GM19328 (cell line): ENCODE data around the gene ADAM11.
"Not testable (repeated sequence)": the region's sequence is repeated elsewhere in the genome, so short reads cannot be mapped to it uniquely, and the experiment has no call there.

Experiments used
- ATAC-seq: cut with Tn5 transposase; IDR thresholded peaks from one replicate; pipeline ENCODE4 v1.9.1; 2021; ENCODE audit warnings: mild to moderate bottlenecking, moderate library complexity; ENCODE audit not compliant: unreplicated experiment

The ADAM11 gene

DNA sequence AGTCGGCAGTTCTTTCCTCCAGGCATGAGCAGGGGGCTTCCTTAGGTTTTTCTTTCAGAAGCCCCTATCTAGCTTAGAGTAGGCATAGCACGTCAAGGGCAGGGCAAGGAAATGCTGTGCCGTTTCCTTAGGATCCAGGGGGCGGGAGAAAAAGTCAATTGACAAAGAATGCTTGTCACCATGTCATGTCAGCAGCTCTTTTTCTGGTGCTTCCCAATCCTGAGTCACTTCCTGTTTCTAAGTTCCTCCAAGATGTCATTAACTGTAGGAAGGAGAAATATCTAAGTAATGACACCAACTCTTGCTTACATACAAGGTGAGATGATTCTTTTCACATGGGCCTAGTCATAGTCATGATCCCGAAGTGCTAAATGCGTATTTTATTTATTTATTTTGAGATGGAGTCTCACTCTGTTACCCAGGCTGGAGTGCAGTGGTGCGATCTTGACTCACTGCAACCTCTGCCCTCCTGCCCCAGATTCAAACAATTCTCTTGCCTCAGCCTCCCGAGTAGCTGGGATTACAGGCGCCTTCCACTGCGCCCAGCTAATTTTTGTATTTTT is 36.1 kb downstream of the ADAM11 start:
- no peak for ATAC-seq

- ATAC-seq, result no peak
Observed at GRCh38 chr17:44795421-44795820, 36.6 kb downstream of the ADAM11 start.

- ATAC-seq, result no peak
Observed at GRCh38 chr17:44795928-44796327, 37.1 kb downstream of the ADAM11 start.

DNA sequence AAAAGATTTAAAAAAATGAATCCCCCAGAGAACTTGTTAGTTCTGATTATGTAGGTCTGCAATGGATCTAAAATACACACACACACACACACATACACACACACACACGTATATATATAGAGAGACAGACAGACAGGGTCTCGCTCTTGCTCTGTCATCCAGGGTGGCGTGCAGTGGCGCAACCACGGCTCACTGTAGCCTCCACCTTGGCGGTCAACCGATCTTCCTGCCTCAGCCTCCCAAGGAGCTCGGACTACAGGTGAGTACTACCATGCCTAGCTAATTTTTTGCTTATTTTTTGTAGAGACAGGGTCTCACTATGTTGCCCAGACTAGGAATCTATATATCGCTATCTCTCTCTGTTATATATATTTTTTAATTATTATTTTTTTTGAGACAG is 37.9 kb downstream of the ADAM11 start:
- no peak for ATAC-seq

GRCh38 chr17:44797802-44798201 is 39.0 kb downstream of the ADAM11 start:
- no peak for ATAC-seq

- ATAC-seq, result no peak
Observed at GRCh38 chr17:44798356-44798755, 39.6 kb downstream of the ADAM11 start.

GRCh38 chr17:44801880-44802279 is 43.1 kb downstream of the ADAM11 start:
- ATAC-seq, result no peak

DNA sequence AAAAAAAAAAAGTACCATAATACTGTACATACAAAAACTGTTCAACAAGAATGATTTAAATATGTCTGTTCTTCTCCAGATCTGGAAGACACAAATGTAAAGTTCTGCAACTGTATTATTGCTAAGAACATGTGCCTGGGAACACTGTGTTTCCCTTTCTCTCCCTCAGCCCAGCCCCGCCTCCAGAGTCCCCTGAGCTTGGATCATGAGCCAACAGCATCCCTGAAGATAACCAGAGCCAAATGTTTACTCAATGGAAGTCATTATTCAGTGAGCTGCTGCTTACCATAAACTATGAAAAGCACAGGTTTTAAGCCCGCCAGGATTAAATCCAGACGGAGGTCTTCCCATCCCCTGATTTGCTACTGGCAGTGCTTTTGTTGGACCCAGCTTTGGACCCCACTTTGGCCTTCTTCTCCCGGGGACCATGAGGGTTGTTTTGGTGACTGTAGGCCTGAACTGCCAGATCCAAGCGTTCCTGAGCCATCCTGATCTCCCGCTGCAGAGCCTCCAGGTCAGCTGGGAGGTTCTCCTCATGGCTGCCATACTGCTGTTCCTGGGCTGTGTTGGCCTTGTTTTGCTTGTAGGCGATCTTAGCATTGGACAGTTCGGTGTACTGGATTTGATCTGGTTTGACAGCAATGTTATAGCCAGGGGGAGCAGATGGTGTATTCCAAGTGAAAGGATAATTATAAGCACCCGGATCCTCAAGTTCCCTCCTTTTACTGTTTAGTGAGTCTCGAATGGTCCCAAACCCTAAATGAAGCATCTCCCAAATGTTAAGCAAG is 45.7 kb downstream of the ADAM11 start:
- ATAC-seq, result no peak

DNA sequence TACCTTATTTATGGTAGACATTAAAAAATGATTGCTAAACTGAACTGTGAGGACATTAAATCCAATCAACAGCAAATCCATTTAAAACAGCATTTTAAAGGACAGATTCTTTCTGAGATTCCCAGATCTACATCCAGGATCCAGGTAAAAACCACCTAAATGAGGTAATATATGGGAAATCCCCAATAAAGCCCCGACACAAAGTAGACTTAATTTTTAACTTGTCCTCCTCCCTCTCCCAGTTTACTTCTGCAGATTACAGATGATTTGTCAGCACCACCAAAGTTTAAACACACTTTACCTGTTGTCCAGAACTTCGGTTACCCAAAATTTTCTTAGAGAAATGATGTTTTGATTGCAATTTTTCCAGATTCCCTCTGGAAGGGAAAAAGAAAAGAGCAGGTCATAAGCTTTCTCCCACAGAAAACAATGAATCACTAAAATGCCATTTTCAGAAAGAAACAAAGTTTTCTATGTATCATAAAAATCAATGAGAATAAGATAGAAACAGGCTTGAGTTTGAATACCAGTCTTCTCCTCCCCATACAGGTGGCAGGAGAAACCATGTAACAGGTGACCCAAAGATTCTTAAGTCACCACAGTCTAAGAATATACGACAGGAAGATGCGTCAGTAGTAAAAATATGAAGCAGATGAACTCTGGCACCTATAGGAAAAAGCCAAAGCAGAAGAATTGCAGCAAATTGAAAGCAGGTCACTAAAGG is 48.5 kb downstream of the ADAM11 start:
- no peak for ATAC-seq

GRCh38 chr17:44807817-44808155 is 49.0 kb downstream of the ADAM11 start:
- ATAC-seq, result no peak

- no peak for ATAC-seq
Observed at GRCh38 chr17:44808156-44808555, 49.4 kb downstream of the ADAM11 start.

DNA sequence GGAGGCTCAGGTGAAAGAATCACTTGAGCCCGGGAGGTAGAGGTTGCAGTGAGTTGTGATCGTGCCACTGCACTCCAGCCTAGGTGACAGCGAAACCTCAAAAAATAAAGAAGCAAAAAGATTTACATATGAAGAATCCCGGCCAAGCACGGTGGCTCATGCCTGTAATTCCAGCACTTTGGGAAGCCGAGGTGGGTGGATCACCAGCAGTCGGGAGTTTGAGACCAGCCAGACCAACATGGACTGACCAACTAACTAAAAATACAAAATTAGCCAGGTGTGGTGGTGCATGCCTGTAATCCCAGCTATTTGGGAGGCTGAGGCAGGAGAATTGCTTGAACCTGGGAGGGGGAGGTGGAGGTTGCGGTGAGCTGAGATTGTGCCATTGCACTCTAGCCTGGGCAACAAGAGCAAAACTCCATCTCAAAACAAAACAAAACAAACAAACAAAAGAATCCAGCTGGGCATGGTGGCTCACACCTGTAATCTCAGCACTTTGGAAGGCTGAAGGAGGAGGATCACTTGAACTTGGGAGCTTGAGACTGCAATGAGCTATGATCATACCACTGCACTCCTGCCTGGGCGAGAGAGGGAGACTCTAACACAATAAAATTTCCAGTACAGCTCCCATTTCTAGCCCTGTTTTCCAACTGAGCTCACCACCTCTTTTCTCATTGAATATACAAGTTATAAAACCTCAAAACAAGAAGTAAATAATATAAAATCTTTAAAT is 50.0 kb downstream of the ADAM11 start:
- not testable (repeated sequence) for ATAC-seq

DNA sequence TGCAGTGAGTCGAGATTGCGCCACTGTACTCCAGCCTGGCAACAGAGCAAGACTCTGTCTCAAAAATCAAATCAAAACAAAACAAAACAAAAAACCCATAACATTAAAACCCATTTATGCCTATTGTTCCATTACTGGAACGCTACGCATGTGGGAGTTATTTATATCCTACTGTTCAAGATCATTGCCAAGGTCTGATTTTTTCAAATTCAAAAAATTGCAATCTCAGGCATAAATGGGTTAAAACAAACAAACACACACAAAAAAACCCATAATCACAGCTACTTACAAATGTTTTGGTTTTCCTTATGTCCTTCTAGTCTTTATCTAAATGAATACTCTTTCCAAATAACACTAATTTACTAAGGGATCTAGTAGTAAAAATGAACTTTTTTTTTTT is 53.5 kb downstream of the ADAM11 start:
- no peak for ATAC-seq

- ATAC-seq, result not testable (repeated sequence)
Observed at GRCh38 chr17:44818508-44818907, 59.7 kb downstream of the ADAM11 start.

GRCh38 chr17:44820631-44821212 is 61.9 kb downstream of the ADAM11 start:
- no peak for ATAC-seq

DNA sequence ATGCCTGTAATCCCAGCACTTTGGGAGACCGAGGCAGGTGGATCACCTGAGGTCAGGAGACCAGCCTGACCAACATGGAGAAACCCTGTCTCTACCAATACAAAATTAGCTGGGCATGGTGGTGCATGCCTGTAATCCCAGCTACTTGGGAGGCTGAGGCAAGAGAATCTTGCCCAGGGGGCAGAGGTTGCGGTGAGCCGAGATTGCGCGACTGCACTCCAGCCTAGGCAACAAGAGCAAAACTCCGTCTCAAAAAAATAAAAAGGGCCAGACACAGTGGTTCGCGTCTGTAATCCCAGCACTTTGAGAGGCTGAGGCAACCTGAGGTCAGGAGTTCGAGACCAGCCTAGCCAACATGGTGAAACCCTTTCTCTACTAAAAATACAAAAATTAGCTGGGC is 66.4 kb downstream of the ADAM11 start:
- ATAC-seq, result not testable (repeated sequence)

DNA sequence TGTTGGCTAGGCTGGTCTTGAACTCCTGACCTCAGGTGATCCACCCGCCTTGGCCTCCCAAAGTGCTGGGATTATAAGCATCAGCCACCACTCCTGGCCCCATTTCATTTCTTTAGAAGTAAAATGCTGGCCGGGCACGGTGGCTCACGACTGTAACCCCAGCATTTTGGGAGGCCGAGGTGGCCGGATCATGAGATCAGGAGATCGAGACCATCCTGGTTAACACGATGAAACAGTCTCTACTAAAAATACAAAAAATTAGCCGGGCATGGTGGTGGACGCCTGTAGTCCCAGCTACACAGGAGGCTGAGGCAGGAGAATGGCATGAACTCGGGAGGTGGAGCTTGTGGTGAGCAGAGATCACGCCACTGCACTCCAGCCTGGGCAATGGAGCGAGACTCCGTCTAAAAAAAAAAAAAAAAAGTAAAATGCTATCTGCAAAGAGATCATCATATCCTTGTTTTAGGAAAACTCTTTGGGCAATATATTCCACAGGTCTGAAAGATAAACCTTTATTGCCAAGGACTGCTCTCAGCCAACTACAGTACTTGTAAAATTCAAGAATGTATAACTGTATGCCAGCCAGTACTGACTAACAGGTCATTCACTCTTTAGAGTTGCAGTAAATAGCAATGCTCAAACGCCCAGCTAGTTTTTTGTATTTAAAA is 67.5 kb downstream of the ADAM11 start:
- ATAC-seq, result no peak

GRCh38 chr17:44827863-44828262 is 69.1 kb downstream of the ADAM11 start:
- ATAC-seq, result no peak

- no peak for ATAC-seq
Observed at GRCh38 chr17:44828919-44829522, 70.2 kb downstream of the ADAM11 start.
